ENCODE data around the gene DNAJB11.

DNAJB11 gene

DNA sequence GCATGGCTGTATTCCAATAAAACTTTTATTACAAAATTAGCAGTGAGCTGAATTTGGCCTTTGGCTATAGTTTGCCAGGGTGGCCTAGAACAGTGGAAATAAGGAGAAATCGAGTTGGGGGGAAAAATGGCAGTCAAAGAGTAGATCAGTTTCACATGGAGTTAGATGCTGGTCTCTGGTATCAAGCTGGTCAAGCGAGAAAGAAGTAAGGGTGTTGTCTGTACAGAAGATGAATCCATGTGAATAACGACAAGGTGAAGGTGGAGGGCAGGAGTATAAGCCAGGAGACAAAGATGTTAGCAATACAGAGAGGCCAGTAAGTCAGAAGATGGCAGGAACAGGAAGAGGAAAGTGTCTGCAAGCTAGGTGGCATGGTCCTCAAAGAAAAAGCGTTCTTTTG, 54.1 kb downstream of the DNAJB11 start:
- DNase-seq (no peak), ATAC-seq (ENCODE audit: insufficient read depth, low read depth) (no peak)
- Histone ChIP-seq H3K4me2 (ENCODE audit: insufficient read depth, low read length) (no peak overlapping the region), H3K27ac (ENCODE audit: low read length) (no peak overlapping the region), H3K79me2 (ENCODE audit: insufficient read depth, low read length) (no peaks in the 10 kb centered on the region), H2AFZ (ENCODE audit: low read depth, low read length) (no peak overlapping the region), H3K27me3 (ENCODE audit: insufficient read depth, low read length, poor library complexity) (peaks cover 5% of the 10 kb centered on the region), H3K4me3 (ENCODE audit: low read depth in 1 of 2, low read length in 2 of 2) (no peak overlapping the region), H3K9ac (ENCODE audit: low read depth, low read length) (no peak overlapping the region), H3K4me1 (ENCODE audit: insufficient read depth, low read length) (no peaks in the 10 kb centered on the region), H3K9me3 (ENCODE audit: insufficient read depth, low read length, severe bottlenecking) (no peaks in the 10 kb centered on the region), H4K20me1 (ENCODE audit: insufficient read depth, low read length) (no peaks in the 10 kb centered on the region), H3K36me3 (ENCODE audit: insufficient read depth, low read length) (no peaks in the 10 kb centered on the region)
- TF ChIP-seq, protein P1, sequence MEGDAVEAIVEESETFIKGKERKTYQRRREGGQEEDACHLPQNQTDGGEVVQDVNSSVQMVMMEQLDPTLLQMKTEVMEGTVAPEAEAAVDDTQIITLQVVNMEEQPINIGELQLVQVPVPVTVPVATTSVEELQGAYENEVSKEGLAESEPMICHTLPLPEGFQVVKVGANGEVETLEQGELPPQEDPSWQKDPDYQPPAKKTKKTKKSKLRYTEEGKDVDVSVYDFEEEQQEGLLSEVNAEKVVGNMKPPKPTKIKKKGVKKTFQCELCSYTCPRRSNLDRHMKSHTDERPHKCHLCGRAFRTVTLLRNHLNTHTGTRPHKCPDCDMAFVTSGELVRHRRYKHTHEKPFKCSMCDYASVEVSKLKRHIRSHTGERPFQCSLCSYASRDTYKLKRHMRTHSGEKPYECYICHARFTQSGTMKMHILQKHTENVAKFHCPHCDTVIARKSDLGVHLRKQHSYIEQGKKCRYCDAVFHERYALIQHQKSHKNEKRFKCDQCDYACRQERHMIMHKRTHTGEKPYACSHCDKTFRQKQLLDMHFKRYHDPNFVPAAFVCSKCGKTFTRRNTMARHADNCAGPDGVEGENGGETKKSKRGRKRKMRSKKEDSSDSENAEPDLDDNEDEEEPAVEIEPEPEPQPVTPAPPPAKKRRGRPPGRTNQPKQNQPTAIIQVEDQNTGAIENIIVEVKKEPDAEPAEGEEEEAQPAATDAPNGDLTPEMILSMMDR (IDR thresholded peaks at IDR 0.05; ENCODE audit: borderline replicate concordance, extremely low read depth, low read length, poor library complexity, severe bottlenecking) = no peak
- no peak for TF ChIP-seq EZH2 (IDR thresholded peaks at IDR 0.05; ENCODE audit: borderline replicate concordance, low read depth, low read length, severe bottlenecking)

DNA sequence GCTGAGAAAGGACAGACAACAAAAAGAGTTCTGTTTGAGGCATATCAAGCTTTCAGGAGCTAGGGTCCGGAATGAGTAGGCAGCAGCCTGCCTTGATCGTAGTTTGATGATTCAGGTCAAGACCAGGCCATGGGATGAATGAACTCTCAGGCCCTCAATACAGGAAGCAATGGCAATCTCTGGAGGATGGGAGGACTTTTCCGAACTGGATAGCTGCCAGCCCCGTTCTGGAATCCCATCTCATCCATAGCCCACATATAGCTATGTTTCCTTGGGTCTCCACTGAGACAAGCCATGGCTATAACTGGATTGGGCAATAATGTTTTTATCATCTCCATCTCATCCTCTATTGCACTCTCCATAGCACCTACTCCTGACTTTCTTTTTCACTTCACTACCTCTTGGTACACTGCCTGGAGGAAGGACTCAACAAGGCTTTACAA, 55.1 kb downstream of the DNAJB11 start:
- ATAC-seq (ENCODE audit: insufficient read depth, low read depth) (no peak), DNase-seq (no peak)
- TF ChIP-seq EZH2 (IDR thresholded peaks at IDR 0.05; ENCODE audit: borderline replicate concordance, low read depth, low read length, severe bottlenecking) = no peak
- TF ChIP-seq, protein P1 (IDR thresholded peaks at IDR 0.05; ENCODE audit: borderline replicate concordance, extremely low read depth, low read length, poor library complexity, severe bottlenecking) = no peak
- no peak overlapping the region for H3K4me2 ChIP-seq (ENCODE audit: insufficient read depth, low read length)
- H4K20me1 ChIP-seq (ENCODE audit: insufficient read depth, low read length) = no peaks in the 10 kb centered on the region
- H3K27me3 ChIP-seq (ENCODE audit: insufficient read depth, low read length, poor library complexity) = peaks cover 6% of the 10 kb centered on the region
- no peaks in the 10 kb centered on the region for H3K79me2 ChIP-seq (ENCODE audit: insufficient read depth, low read length)
- no peaks in the 10 kb centered on the region for H3K36me3 ChIP-seq (ENCODE audit: insufficient read depth, low read length)
- no peak overlapping the region for H2AFZ ChIP-seq (ENCODE audit: low read depth, low read length)
- H3K4me3 ChIP-seq (ENCODE audit: low read depth in 1 of 2, low read length in 2 of 2) = no peak overlapping the region
- H3K9ac ChIP-seq (ENCODE audit: low read depth, low read length) = no peak overlapping the region
- H3K27ac ChIP-seq (ENCODE audit: low read length) = no peak overlapping the region
- no peaks in the 10 kb centered on the region for H3K9me3 ChIP-seq (ENCODE audit: insufficient read depth, low read length, severe bottlenecking)
- no peaks in the 10 kb centered on the region for H3K4me1 ChIP-seq (ENCODE audit: insufficient read depth, low read length)

- ATAC-seq (ENCODE audit: insufficient read depth, low read depth) (no peak), DNase-seq (no peak)
- Histone ChIP-seq H3K79me2 (ENCODE audit: insufficient read depth, low read length) (no peaks in the 10 kb centered on the region), H2AFZ (ENCODE audit: low read depth, low read length) (no peak overlapping the region), H3K9me3 (ENCODE audit: insufficient read depth, low read length, severe bottlenecking) (no peaks in the 10 kb centered on the region), H3K36me3 (ENCODE audit: insufficient read depth, low read length) (no peaks in the 10 kb centered on the region), H3K4me2 (ENCODE audit: insufficient read depth, low read length) (no peak overlapping the region), H3K4me3 (ENCODE audit: low read depth in 1 of 2, low read length in 2 of 2) (no peak overlapping the region), H3K27me3 (ENCODE audit: insufficient read depth, low read length, poor library complexity) (peaks cover 8% of the 10 kb centered on the region), H3K27ac (ENCODE audit: low read length) (no peak overlapping the region), H3K9ac (ENCODE audit: low read depth, low read length) (no peak overlapping the region), H4K20me1 (ENCODE audit: insufficient read depth, low read length) (no peaks in the 10 kb centered on the region), H3K4me1 (ENCODE audit: insufficient read depth, low read length) (no peaks in the 10 kb centered on the region)
- TF ChIP-seq EZH2 (IDR thresholded peaks at IDR 0.05; ENCODE audit: borderline replicate concordance, low read depth, low read length, severe bottlenecking) = no peak
- TF ChIP-seq, protein P1 (IDR thresholded peaks at IDR 0.05; ENCODE audit: borderline replicate concordance, extremely low read depth, low read length, poor library complexity, severe bottlenecking) = no peak
Observed at GRCh38 chr3:186626254-186626847, 55.8 kb downstream of the DNAJB11 start.
